Choroid plexus epithelial cell (primary cell): ENCODE data around the gene GCN1.

Experiments used
- DNase-seq: peaks from one replicate; pipeline ENCODE4 v3.0.0-alpha.2; 2010; ENCODE audit warnings: low read depth
- H3K4me3 ChIP-seq: 2 replicates; pipeline ENCODE4 v1.5.1; 2011; ENCODE audit warnings: low read depth, mild to moderate bottlenecking, control low read depth, low read length, moderate library complexity
- CTCF ChIP-seq: conservative IDR thresholded peaks from 2 replicates; pipeline ENCODE4 v1.5.1; 2011; ENCODE audit warnings: low read depth, mild to moderate bottlenecking, control low read depth, inconsistent platforms, low read length, moderate library complexity

GCN1 gene

GRCh38 chr12:120098756-120099470 is 95.6 kb downstream of the GCN1 start:
- no peak for DNase-seq
- H3K4me3 ChIP-seq = no peak overlapping the region
- no peak for TF ChIP-seq CTCF

- DNase-seq = no peak
- H3K4me3 ChIP-seq = no peak overlapping the region
- TF ChIP-seq CTCF = no peak
Measured at GRCh38 chr12:120096671-120097202, 97.8 kb downstream of the GCN1 start.

GRCh38 chr12:120095736-120096135 is 98.8 kb downstream of the GCN1 start:
- no peak for DNase-seq
- no peak overlapping the region for H3K4me3 ChIP-seq
- no peak for TF ChIP-seq CTCF

- no peak for DNase-seq
- TF ChIP-seq CTCF = no peak
- H3K4me3 ChIP-seq = no peak overlapping the region
Measured at GRCh38 chr12:120095331-120095730, 99.2 kb downstream of the GCN1 start.

GRCh38 chr12:120094485-120094884 is 100.0 kb downstream of the GCN1 start:
- H3K4me3 ChIP-seq = no peak overlapping the region
- DNase-seq = no peak
- no peak for TF ChIP-seq CTCF

GRCh38 chr12:120093592-120094355 is 100.7 kb downstream of the GCN1 start:
- DNase-seq = peak; percentile 55
- no peak overlapping the region for H3K4me3 ChIP-seq
- TF ChIP-seq CTCF = no peak
